RWPE2 (cell line): ENCODE measurements around the gene RNF220.

Experiments
- ATAC-seq: fragments of 200-7000 bp; cut with Tn5 transposase; 3 replicates; pipeline ENCODE4 v1.9.1; 2021; ENCODE audit warnings: low read depth
- DNase-seq: peaks from one replicate; pipeline ENCODE4 v3.0.0-alpha.2; 2020; ENCODE audit warnings: low spot score
- H3K27ac ChIP-seq: fragments of 450-650 bp; 2 replicates; pipeline ENCODE4 v1.5.1; 2017; ENCODE audit warnings: mild to moderate bottlenecking; ENCODE audit not compliant: poor library complexity, severe bottlenecking
- H3K27me3 ChIP-seq: fragments of 250-450 bp; sonication (Bioruptor Pico); 2 replicates; pipeline ENCODE4 v1.5.1; 2021; ENCODE audit warnings: mild to moderate bottlenecking, moderate library complexity; ENCODE audit not compliant: insufficient read depth, poor library complexity, severe bottlenecking
- H3K36me3 ChIP-seq: fragments of 250-450 bp; sonication (Bioruptor Pico); 2 replicates; pipeline ENCODE4 v1.5.1; 2020; ENCODE audit warnings: low read depth, mild to moderate bottlenecking, moderate library complexity
- H3K4me1 ChIP-seq: fragments of 250-450 bp; sonication (Bioruptor Pico); 2 replicates; pipeline ENCODE4 v1.5.1; 2021; ENCODE audit warnings: mild to moderate bottlenecking, moderate library complexity; ENCODE audit not compliant: insufficient read depth, poor library complexity, severe bottlenecking
- H3K4me3 ChIP-seq: fragments of 250-450 bp; sonication (Bioruptor Pico); 2 replicates; pipeline ENCODE4 v1.5.1; 2021; ENCODE audit warnings: mild to moderate bottlenecking, moderate library complexity; ENCODE audit not compliant: severe bottlenecking
- H3K9me3 ChIP-seq: fragments of 250-450 bp; sonication (Bioruptor Pico); 2 replicates; pipeline ENCODE4 v1.5.1; 2021; ENCODE audit warnings: mild to moderate bottlenecking, moderate library complexity; ENCODE audit not compliant: severe bottlenecking
- CTCF ChIP-seq: fragments of 450-650 bp; IDR thresholded peaks from one replicate; pipeline ENCODE4 v1.5.1; 2017; ENCODE audit warnings: mild to moderate bottlenecking, moderate library complexity; ENCODE audit not compliant: poor library complexity, severe bottlenecking

The RNF220 gene

GRCh38 chr1:44647896-44648295, 242.8 kb downstream of the RNF220 start:
- Histone ChIP-seq H3K4me3 (no peak overlapping the region), H3K36me3 (peaks cover 68% of the 10 kb centered on the region), H3K27me3 (no peaks in the 10 kb centered on the region), H3K9me3 (no peaks in the 10 kb centered on the region), H3K27ac (no peak overlapping the region), H3K4me1 (no peaks in the 10 kb centered on the region)
- ATAC-seq: no peak
- no peak for DNase-seq
- TF ChIP-seq CTCF: no peak

GRCh38 chr1:44648529-44649250, 243.6 kb downstream of the RNF220 start:
- peaks cover 60% of the 10 kb centered on the region for H3K36me3 ChIP-seq
- DNase-seq: no peak
- H3K27ac ChIP-seq: no peak overlapping the region

GRCh38 chr1:44649788-44650158, 244.7 kb downstream of the RNF220 start:
- TF ChIP-seq CTCF: no peak
- H3K9me3 ChIP-seq: no peaks in the 10 kb centered on the region
- no peak for ATAC-seq
- H3K36me3 ChIP-seq: peaks cover 49% of the 10 kb centered on the region
- H3K27ac ChIP-seq: no peak overlapping the region
- no peaks in the 10 kb centered on the region for H3K27me3 ChIP-seq
- no peaks in the 10 kb centered on the region for H3K4me1 ChIP-seq
- no peak overlapping the region for H3K4me3 ChIP-seq
- no peak for DNase-seq

More at GRCh38 chr1:44648529-44649250, 243.6 kb downstream of the RNF220 start:
- TF ChIP-seq CTCF: no peak
- Histone ChIP-seq H3K27me3 (no peaks in the 10 kb centered on the region), H3K4me3 (no peak overlapping the region), H3K4me1 (no peaks in the 10 kb centered on the region), H3K9me3 (no peaks in the 10 kb centered on the region)
- ATAC-seq: no peak

GRCh38 chr1:44650159-44650831, 245.2 kb downstream of the RNF220 start:
- ATAC-seq: no peak

More at GRCh38 chr1:44650159-44650831, 245.2 kb downstream of the RNF220 start:
- Histone ChIP-seq H3K9me3 (no peaks in the 10 kb centered on the region), H3K27me3 (no peaks in the 10 kb centered on the region), H3K4me3 (no peak overlapping the region), H3K27ac (no peak overlapping the region), H3K36me3 (peaks cover 44% of the 10 kb centered on the region), H3K4me1 (no peaks in the 10 kb centered on the region)
- no peak for TF ChIP-seq CTCF
- DNase-seq: no peak
